GM18511 (cell line): Measurements from ENCODE around the gene NELFB.
"Not testable (repeated sequence)": the region's sequence is repeated elsewhere in the genome, so short reads cannot be mapped to it uniquely, and the experiment has no call there.

Source experiments
- ATAC-seq: cut with Tn5 transposase; IDR thresholded peaks from one replicate; pipeline ENCODE4 v1.9.1; 2021; ENCODE audit warnings: mild to moderate bottlenecking, moderate library complexity; ENCODE audit not compliant: unreplicated experiment

The NELFB gene

DNA sequence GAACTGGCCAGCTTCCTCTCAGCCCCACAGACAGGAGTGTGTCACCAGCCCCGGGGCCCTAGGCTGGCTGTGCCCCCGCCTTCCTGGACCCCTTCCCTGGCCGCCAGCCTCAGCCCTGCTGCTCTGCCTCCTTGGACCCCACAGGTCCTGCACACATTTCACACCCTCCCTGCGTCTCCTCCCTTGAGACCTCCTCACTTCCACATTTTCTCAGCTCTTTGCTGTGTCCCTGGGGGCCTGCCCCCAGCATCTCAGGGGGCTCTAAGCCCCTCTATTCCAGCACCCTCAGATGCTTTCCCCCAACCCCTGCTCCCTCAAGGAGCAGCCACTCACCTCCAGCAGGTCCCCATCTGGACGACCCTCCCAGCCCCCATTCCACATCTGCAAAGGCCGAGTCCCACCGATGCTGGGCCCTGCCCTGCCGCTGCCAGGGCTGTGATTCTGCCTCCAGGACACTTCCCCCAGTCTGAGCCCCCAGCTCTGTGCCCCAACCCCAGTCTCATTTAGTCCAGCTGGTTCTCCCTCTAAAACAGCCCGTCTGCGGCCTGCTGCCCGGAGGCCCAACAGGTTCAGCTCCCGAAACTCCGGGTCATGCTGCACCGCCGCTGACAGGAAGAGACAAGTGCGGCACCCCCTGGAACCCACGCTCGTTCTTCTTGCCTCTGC, 20.2 kb upstream of the NELFB start:
- no peak for ATAC-seq

DNA sequence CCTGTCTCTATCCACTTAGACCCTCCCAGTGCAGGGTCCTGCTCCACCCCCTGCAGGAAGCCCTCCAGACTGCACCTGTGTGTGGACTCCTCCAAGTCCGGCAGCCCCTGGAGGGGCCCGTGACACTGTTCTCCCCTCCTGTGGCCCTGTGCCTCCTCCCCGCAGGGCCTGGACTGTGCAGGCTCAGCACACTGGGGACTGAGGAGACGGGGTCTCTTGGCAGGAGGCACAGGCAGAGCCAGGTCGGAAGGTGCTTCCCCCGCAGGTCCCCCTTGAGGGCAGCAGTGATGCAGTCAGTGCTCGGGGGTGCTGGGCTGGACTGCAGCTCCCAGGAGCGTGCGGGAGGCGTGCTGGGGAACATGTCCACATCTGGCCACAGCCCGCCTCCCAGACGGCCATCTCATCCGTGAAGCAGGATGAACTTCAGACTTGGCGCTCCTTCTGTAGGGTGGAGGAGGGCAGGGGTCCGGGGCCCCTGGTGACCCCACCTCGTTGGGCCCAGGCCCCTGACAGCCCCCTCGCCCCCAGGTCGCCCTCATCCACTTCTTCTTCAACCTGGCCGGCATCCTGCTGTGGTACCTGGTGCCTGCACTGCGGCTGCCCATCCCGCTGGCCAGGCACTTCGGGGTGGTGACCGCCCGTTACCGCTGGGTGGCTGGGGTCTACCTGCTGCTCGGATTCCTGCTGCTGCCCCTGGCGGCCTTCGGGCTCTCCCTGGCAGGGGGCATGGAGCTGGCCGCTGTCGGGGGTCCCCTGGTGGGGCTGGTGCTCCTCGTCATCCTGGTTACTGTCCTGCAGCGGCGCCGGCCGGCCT, 19.5 kb upstream of the NELFB start:
- ATAC-seq, result no peak

DNA sequence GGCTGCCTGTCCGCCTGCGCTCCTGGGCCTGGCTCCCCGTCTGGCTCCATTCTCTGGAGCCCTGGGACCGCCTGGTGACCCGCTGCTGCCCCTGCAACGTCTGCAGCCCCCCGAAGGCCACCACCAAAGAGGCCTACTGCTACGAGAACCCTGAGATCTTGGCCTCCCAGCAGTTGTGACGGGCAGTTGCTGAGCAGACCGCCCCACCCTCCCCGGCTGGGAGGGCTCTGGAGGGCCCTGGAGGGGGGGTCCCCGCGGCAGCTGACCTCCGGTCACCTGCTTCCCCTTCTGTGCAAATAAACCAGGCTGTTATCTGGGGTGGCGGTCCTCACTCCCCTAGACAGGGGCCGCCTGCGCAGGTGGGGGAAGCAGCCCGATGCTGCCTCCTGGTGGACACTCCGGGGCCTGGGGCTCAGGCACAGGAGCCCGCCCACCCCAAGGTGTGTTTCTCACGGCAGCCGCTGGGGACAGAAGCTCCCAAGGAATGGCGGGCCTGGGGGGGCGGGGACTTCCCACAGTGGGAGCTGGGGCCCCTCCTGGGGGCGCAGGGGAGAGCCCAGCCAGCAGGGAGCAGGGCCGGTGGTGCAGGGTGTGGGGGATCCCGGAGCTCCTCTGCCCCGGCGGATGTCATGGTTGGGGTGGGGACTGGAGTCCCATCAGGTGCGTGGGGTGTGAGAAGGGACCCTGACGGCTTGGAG, 18.7 kb upstream of the NELFB start:
- ATAC-seq, result no peak

DNA sequence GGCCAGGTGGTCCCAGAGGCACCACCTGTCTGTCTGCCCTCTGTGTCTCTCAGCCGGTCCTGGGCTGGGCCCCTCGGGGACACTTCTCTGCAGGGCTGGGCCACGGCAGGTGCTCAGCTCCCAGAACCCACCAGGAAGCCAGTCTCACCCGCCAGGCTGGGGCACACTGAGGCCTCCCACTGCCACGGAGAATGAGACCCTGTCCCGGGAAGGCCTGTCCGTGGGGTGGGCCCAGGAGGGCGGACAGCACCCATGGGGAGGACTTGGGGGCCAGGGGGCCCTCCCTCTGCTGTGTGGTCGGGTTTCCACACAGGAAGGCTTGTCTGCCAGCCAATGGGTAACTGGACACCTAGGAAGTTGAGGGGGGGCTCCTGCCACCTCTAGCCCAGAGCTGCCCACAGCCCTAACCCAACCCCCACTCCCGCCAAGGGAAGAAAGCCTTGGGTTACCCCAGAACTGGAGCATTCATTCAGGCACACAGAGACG, 18.1 kb upstream of the NELFB start:
- no peak for ATAC-seq

DNA sequence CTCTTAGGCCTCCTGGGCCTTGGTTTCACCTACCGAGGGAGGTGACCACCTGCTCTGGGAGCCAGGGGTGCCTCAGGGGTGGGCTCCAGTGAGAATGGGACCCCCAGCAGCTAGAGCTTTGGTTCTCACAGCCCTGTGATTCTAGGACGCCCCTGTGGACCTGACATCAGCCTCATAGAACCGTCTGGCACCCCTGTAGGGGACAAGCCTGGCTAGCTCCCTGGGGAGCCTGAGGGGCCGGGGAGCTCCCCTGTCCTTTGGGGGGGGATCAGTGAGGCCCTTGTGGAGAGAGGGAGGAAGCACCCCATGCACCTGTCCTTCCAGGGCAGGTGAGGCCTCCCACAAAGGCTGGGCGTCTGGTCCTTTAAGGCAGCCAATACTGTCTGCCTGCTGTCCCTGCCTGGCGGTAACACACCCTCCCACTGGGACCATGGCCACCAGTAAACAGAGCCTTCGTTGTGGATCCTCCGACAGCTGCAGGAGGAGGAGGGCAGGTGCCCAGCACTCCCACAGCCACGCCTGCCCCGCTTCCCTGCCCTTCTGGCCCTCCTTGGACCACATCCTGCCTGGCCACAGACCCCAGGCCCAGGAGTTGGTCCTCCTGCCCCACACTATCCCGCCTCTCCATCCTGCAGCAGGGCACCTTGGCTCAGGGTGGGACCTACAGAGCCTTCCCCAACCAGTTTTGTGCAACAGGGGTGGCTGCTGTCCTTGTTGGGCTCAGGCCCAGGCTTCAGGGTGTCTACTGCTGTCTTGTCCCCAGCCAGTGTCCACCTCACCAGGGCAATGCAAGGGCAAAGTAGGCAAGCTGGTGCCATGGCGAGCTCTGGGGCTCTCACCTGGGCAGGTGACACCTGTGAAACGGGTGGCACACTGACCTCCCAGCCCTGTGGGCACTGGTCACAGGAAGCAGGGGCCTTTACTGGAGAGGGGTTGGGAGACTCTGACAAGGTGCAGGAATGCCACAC, 17.1 kb upstream of the NELFB start:
- ATAC-seq, result no peak

DNA sequence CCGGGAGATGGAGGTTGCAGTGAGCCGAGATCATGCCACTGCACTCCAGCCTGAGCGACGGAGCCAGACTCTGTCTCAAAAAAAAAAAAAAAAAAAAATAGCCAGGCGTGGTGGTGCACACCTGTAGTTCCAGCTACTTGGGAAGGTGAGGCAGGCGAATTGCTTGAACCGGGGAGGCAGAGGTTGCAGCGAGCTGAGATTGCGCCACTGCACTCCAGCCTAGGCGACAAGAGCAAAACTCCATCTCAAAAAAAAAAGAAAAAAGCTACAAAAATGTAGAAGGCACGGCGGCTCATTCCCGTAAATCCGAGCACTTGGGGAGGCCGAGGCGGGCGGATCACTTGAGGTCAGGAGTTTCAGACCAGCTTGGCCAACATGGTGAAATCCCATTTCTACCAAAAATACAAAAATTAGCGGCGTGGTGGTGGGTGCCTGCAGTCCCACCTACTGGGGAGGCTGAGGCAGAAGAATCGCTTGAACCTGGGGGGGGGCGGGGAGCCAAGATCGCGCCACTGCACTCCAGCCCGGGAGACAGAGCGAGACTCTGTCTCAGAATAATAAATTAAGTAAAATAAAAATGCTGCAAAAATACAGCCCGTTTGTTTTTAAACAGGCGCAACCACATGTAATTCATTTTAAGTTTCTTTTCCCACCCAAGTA, 15.5 kb upstream of the NELFB start:
- ATAC-seq, result not testable (repeated sequence)

DNA sequence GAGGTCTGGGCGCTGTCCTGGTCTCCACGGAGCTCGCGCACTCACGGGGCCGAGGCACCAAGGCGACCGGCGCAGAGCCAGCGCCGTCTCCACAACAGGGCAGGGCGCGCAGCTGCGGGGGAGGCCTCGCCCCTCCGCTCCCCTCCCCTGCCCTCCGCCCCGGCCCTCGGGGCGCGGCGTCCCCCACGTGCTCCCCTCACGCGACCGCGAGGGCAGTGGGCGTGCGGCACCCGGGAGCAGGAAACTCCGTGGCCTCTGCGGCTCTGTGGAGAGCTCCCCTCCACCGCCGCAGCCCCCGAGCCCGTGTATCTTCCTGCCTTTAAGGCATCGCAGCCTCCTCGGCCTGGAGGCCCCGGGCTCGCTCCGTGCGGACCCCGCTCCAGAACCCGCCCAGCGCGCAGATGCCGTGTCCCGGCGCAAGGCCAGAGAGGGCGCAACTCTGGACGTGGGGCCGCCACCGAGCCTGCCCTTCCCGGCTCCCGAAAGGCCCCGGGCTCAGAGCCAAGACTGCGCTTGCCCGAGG, 14.7 kb upstream of the NELFB start:
- peak; percentile 26 for ATAC-seq

DNA sequence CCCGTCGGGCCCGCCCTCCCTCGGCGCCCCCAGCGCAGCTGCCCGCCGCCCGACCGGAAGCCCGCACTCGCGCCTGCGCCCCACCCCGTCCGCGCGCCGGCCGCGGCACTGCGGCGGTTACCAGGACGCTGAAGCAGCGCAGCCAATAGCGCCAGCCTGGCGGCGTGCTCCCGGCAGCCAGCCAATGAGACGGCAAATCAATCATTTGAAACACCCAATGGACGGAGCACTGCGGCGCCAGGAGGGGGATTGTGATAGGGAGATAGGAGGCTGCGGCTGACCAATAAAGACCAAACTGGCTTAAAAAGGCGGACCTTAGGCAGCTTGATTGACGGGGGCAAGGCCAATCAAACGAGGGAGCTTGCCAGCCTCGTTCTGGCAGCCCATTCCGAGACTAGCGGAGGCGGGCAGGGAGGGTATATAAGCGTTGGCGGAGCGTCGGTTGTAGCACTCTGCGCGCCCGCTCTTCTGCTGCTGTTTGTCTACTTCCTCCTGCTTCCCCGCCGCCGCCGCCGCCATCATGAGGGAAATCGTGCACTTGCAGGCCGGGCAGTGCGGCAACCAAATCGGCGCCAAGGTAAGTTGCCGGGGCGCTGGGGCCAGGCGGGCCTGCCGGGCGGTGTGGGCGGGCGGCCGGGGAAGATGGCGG, 14.2 kb upstream of the NELFB start, which contains the start of gene TUBB4B:
TSS of gene TUBB4B (plus strand) at position 447 of the 649 bp plus-strand sequence. CDS start at position 521, 74 bp downstream.
- ATAC-seq, result peak; percentile 77

DNA sequence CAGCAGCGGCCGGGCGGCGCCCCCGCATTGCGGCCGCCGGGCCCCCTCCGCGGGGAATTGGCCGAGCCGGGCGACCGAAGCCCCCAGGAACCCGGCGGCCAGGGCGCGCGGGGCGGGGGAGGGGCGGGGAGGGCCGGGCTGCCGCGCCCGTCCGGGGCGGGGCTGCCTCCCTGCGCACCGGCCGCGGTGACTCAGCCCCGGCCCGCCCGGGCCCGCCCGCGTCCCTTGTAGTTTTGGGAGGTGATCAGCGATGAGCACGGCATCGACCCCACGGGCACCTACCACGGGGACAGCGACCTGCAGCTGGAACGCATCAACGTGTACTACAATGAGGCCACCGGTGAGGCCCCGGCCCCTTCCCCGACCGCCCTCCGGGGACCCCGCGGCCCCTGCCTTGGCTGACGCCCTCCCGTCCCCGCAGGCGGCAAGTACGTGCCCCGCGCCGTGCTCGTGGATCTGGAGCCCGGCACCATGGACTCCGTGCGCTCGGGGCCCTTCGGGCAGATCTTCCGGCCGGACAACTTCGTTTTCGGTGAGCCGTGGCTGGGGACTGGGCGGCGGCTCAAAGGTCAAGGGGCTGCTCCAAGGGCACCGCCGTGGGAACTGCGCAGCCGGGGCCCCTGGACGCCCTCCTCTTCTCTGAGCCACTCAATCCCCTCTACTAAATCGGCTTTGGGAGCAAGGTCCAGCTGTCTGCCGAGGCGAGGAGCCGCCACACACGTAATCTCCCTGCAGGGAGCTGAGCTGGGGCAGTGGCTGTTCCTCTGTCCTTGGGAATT, 13.4 kb upstream of the NELFB start:
- ATAC-seq, result peak; percentile 2

DNA sequence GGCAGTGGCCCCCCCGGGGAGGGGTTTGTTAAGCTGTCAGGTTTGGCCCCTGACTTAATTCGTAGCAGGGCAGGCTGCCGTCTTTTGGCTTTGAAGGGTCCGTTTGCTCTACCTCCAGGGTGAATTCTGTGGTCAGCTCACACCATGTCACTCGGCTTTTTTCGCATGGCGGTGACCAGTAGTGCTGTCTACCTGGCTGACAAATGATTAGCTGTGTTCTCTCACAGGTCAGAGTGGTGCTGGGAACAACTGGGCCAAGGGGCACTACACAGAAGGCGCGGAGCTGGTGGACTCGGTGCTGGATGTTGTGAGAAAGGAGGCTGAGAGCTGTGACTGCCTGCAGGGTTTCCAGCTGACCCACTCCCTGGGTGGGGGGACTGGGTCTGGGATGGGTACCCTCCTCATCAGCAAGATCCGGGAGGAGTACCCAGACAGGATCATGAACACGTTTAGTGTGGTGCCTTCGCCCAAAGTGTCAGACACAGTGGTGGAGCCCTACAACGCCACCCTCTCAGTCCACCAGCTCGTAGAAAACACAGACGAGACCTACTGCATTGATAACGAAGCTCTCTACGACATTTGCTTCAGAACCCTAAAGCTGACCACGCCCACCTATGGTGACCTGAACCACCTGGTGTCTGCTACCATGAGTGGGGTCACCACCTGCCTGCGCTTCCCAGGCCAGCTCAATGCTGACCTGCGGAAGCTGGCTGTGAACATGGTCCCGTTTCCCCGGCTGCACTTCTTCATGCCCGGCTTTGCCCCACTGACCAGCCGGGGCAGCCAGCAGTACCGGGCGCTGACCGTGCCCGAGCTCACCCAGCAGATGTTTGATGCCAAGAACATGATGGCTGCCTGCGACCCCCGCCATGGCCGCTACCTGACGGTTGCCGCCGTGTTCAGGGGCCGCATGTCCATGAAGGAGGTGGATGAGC, 12.6 kb upstream of the NELFB start:
- no peak for ATAC-seq

DNA sequence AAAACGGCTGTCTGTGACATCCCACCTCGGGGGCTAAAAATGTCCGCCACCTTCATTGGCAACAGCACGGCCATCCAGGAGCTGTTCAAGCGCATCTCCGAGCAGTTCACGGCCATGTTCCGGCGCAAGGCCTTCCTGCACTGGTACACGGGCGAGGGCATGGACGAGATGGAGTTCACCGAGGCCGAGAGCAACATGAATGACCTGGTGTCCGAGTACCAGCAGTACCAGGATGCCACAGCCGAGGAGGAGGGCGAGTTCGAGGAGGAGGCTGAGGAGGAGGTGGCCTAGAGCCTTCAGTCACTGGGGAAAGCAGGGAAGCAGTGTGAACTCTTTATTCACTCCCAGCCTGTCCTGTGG, 11.9 kb upstream of the NELFB start:
- not testable (repeated sequence) for ATAC-seq

DNA sequence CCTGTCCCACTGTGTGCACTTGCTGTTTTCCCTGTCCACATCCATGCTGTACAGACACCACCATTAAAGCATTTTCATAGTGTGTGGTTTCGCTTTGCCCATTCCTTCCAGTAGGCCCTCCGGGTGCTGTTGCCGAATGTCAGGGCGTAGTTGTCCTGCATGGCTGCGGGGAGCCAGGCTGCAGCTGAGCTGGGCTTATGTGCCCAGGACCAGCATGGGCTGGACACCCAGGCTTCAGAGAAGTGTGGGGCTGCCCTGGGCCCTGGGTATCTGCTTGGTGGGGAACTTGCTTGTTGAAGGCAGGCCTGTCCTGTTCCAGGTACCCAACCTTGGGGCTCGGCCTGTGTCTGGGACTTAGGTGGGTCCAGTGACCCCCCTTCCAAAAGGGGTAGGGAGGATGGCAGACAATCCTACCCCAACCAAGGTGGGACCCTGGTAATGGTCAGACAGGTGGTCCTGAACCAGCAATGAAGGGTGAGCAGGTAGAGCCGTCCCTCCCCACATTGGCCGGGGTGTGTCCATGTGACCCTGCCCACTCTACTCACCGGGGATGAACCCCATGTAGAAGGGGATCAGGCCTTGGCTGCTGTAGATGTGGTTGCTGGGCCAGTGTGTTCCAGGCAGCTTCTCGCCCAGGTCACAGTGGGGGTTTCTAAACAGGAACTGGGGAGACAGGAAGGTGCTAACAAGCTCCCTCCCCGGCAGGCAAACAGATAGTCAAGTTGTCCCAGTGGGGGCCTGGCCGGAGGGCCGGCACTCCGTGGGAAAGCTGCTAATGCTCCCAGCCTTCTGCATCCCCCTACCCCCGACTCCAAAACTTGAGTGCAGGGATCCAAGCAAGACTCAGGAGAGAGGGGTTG, 11.3 kb upstream of the NELFB start:
- ATAC-seq, result no peak

DNA sequence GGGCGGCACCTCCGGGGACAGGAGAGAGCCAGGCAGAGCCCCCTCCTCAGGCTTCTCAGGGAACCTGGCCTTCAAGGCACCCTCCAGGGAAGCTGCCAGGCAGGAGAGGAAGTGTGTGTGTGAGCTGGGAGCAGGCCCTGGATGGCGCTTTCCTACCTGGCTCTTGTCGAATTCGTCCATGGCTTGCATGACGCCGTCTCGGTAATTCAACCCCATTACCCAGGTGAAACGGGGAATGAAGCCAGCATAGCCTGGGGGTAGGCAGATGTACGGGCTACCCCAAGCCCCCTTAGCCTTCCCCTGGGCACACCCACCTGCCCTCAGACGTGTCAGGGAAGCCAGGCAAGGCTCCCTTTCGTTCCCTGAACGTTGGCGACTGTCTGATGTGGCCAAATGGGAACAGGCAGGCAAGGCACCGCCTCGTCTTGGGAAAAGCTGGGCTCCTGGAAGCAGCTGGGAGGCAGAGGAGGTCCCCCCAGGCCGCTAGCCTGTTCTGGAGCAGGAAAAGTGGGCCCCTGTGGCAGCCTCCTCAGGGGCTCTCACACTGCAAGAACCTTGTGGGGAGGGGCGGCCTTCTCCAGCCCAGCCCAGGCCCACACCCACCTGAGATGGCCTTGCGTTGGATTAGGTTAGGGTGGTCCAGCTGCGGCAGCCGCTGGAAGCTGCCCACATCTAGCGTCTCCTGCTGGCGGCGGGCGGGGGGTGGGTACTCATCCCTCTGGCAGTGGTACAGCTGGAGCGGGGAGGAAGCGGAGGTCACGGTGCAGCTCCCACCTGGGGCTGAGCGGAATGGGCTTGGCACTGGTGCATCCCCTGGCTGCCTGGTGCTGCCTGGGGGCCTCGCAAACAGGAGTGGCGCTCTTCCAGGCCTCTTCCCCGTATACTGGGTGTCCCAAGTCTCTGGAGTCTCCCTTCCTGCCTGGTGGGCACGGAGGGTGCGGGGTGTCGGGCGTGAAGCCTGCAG, 10.4 kb upstream of the NELFB start:
- no peak for ATAC-seq

DNA sequence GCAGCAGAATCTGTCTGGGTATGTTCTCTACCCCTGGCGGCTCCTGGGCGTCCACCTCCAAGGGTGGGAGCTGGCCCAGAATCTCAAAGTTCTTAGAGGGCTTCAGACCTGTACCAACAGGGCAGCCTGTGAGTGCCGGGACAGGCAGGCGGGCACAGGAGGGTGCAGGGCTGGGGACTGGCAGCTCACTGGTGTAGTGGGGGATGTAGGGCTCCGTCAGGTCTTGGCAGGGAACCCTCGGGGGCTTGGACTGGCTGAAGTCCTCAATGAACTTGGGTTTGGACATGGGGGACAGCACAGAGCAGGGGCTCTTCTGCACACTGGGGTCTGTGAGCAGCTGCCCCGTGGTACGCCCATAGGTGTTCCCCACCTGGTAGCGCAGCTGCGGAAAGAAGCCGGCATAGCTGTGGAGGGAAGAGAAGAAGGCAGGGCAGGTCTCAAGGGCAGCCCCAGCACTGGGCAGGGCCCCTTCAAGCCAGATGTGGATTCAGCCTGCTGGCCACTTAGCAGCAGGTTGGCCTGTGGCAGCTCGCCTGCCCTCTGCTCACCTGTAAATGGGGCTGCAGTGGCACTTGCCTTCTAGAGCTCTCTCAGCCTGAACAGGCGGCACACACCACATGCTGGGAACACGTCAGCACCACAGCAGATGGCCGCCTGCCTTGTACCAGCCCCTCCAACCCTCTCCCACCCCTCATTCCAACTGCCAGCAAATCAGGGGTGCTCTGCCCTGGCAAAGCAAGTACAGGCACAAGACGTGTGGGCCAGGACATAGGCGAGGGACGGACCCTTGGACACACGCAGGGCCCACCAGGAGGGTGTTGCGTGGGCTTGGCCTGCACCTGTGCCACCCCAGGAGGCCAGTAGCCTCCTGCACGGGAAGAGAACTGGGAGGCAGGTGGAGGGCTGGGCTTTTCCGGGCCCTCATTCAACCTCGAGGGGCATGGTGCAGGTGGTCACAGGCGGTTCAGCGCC, 9.4 kb upstream of the NELFB start:
- ATAC-seq, result no peak
